Frontal cortex (tissue), 4 donors: ENCODE data around the gene ASB16. TPM values are rescaled to one million over a fixed set of nuclear protein-coding genes. Genes with fewer than 3 reads are reported as not detected.
"Not testable (repeated sequence)": the region's sequence is repeated elsewhere in the genome, so short reads cannot be mapped to it uniquely, and the experiment has no call there.

Experiments used
- DNase-seq, 2 donors: peaks; one replicate each; pipeline ENCODE4 v3.0.0; 2012; ENCODE audit warnings: low spot score in 2 of 2
- FAIRE-seq: peaks from 2 replicates; lab custom pipeline; 2012; peaks lifted over from hg19 to GRCh38; lab: Jason Lieb, UNC
- total RNA-seq: library from RNA; depleted of rRNA; stranded (reverse); fragments of >200 nt; gene quantifications from one replicate; pipeline ENCODE4 v1.2.3, GENCODE V29; 2014
- donor health status: control.
- donor health status: control.
- donor health status: control.

The ASB16 gene
- total RNA-seq, 1 donor from 2014 or later = not detected

- no peak for FAIRE-seq
Measured at GRCh38 chr17:44146375-44147346, 23.8 kb upstream of the ASB16 start.

GRCh38 chr17:44147812-44148211 lies 22.7 kb upstream of the ASB16 start:
- DNase-seq (no peak), FAIRE-seq (no peak)

More at GRCh38 chr17:44146375-44147346, 23.8 kb upstream of the ASB16 start:
- no peak for DNase-seq

DNA sequence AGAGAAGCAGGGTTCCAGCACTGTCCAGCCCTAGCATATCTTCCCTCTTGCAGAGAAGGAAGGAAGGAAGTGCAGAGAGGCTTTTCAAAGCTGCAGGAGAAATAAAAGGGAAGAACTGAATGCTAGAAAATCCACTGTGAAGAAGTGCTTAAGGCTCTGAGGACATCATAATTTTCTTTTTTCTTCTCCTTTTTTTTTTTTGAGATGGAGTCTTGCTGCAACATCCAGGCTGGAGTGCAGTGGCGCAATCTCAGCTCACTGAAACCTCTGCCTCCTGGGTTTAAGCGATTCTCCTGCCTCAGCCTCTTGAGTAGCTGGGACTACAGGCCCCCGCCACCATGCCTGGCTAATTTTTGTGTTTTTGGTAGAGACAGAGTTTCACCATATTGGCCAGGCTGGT lies 21.4 kb upstream of the ASB16 start:
- DNase-seq, FAIRE-seq: not testable (repeated sequence)

- DNase-seq = no peak
- FAIRE-seq = no peak
Measured at GRCh38 chr17:44149750-44150329, 20.7 kb upstream of the ASB16 start.

DNA sequence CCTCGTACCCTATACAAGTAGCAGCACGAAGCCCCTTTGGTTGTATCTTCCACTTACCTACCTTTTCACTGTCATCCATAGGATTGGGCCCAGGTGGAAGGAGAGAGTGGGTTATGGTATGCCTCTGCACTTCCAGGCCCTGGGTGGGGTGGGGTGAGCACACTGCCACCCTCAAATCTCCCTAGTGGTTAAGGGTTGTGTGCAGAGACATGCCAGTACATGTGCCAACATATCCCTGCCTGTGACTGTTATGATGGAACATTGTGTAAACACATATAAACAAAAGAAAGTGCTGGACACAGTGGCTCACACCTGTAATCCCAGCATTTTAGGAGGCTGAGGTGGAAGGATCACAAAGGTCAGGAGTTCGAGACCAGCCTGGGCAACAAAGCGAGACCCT lies 17.6 kb upstream of the ASB16 start:
- FAIRE-seq = no peak
- DNase-seq = no peak

DNA sequence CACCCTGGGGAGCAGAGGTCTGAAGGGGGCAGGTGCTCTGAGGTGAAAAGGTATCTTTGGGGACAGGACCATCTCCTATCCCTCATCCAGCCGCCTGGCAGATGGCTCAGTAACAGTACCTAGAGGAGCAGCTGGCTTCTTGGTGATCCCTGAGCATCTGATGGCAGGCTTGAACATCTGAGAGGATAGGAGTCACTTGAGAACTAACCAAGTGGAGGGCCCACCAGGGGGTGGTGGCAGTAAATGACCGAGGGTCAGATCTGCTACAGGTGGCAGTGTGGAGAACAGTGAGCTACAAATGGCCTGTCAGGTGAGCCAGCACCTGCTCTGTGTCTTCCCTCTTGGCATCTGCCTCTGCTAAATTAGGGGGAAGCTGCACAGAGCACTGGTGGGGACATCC lies 15.0 kb upstream of the ASB16 start:
- FAIRE-seq (no peak), DNase-seq (no peak)

DNA sequence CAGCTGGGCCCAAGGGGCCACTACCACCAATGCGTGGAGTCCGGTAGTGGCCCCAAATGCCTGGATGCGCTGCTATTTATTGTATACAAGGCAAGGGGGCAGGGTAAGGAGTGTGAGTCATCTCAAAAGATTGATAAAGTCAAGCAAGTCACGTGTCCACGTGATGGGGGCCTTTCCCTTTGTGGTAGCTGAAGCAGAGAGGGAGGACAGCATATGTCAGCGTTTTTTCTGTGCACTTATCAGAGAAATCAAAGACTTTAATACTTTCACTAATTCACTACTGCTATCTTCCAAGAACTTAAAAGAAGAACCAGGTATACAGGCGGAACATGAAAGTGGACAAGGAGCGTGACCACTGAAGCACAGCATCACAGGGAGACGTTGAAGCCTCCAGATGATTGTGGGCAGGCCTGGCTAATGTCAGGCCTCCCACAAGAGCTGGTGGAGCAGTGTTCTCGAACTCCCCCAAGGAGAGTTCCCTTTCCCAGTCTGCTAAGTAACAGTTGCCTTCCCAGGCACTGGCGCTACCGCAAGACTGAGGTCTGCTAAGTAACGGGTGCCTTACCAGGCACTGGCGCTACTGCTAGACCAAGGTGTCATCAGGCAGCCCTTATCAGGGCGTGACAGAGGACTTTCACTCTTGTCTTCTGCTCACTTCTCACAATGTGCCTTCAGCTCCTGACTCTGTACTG lies 10.8 kb upstream of the ASB16 start:
- FAIRE-seq (no peak), DNase-seq (no peak)

- no peak for FAIRE-seq
- DNase-seq = no peak
Measured at GRCh38 chr17:44164476-44164875, 6.0 kb upstream of the ASB16 start.

GRCh38 chr17:44167181-44167861 lies 3.2 kb upstream of the ASB16 start:
- FAIRE-seq = no peak
- no peak for DNase-seq

GRCh38 chr17:44170135-44170498 lies 387 bp upstream of the ASB16 start:
- no peak for FAIRE-seq

DNA sequence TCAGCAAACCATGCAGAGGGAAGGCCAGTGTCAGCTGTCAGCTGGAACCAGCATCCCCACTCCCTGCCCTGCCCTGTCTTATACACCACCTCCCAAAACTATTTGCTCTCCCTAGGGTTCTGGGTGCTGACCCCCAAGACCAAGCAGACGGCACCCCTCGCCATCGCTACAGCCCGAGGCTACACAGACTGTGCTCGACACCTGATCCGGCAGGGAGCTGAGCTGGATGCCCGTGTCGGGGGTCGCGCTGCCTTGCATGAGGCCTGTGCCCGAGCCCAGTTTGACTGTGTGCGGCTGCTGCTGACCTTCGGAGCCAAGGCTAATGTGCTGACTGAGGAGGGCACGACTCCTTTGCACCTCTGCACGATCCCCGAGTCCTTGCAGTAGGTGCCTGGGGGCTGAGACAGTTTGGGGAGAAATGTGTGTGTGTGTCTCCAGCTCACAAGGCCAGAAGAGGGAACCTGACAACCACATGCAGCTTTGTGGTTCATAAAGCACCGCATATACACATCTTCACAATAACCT lies 1.5 kb downstream of the ASB16 start:
- DNase-seq (no peak), FAIRE-seq (no peak)

More at GRCh38 chr17:44170135-44170498, 387 bp upstream of the ASB16 start:
- no peak for DNase-seq

- no peak for FAIRE-seq
Measured at GRCh38 chr17:44174427-44174826, 3.9 kb downstream of the ASB16 start.

GRCh38 chr17:44176257-44176656 lies 5.8 kb downstream of the ASB16 start:
- FAIRE-seq = no peak
- DNase-seq = no peak

More at GRCh38 chr17:44174427-44174826, 3.9 kb downstream of the ASB16 start:
- no peak for DNase-seq

DNA sequence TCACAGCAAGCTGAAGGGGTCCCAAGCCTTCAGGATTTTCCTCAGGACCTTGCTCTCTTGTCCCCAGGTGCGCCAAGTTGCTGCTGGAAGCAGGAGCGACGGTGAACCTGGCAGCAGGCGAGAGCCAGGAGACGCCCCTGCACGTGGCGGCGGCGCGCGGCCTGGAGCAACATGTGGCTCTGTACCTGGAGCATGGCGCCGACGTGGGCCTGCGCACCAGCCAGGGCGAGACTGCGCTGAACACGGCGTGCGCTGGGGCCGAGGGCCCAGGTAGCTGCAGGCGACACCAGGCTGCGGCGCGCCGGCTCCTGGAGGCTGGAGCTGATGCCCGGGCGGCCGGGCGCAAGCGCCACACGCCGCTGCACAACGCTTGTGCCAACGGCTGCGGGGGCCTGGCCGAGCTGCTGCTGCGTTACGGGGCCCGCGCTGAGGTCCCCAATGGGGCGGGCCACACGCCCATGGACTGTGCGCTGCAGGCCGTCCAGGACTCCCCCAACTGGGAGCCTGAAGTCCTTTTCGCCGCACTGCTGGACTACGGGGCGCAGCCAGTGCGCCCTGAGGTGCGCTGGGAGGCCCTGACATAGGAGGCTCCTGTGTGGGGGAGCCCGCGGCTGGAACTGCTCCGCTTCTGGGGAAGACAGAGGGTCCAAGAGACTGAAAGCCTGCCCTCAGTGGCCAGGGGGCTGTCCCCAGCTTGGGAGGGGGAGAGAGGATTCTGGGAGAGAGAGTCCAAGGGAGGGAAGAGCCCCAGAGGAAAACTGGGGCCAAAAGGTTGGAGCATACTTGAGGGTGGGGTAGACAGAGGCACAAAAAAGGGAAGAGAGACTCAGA lies 6.4 kb downstream of the ASB16 start:
- DNase-seq (no peak), FAIRE-seq (no peak)

DNA sequence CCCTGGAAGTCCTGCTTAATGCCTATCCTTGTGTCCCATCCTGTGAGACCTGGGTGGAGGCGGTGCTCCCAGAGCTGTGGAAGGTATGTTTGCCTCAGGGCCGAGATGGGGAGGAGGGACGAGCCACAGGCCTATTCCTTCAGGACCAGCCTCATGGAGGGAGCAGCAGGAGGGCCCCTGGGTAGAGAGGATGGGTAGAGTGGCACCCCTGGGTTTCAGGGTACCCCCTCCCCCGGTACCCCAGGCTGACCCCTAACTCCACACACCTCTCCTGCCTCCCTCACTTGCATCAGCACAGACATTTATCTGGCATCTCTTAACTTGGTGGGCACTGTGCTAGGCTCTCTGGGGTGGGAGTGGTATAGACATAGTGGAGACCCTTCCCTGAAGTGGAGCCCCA lies 7.1 kb downstream of the ASB16 start:
- FAIRE-seq (no peak), DNase-seq (no peak)

GRCh38 chr17:44178133-44178532 lies 7.6 kb downstream of the ASB16 start:
- DNase-seq (no peak), FAIRE-seq (no peak)

GRCh38 chr17:44183024-44183423 lies 12.5 kb downstream of the ASB16 start:
- no peak for FAIRE-seq

GRCh38 chr17:44184212-44184810 lies 13.8 kb downstream of the ASB16 start:
- FAIRE-seq (no peak), DNase-seq (no peak)

More at GRCh38 chr17:44183024-44183423, 12.5 kb downstream of the ASB16 start:
- DNase-seq = no peak
